ENCODE data around the gene SPR.

SPR gene

GRCh38 chr2:72914206-72914559 is 27.0 kb downstream of the SPR start:
- Histone ChIP-seq H3K9me3 (ENCODE audit: insufficient read depth, low read length, severe bottlenecking) (no peaks in the 10 kb centered on the region), H4K20me1 (ENCODE audit: insufficient read depth, low read length) (no peaks in the 10 kb centered on the region), H3K4me2 (ENCODE audit: insufficient read depth, low read length) (no peak overlapping the region), H2AFZ (ENCODE audit: low read depth, low read length) (no peak overlapping the region), H3K27me3 (ENCODE audit: insufficient read depth, low read length, poor library complexity) (peaks cover 12% of the 10 kb centered on the region), H3K79me2 (ENCODE audit: insufficient read depth, low read length) (no peaks in the 10 kb centered on the region), H3K9ac (ENCODE audit: low read depth, low read length) (no peak overlapping the region), H3K36me3 (ENCODE audit: insufficient read depth, low read length) (no peaks in the 10 kb centered on the region), H3K4me3 (ENCODE audit: low read depth in 1 of 2, low read length in 2 of 2) (no peak overlapping the region), H3K4me1 (ENCODE audit: insufficient read depth, low read length) (no peaks in the 10 kb centered on the region), H3K27ac (ENCODE audit: low read length) (no peak overlapping the region)
- ATAC-seq (ENCODE audit: insufficient read depth, low read depth): no peak
- TF ChIP-seq EZH2 (IDR thresholded peaks at IDR 0.05; ENCODE audit: borderline replicate concordance, low read depth, low read length, severe bottlenecking): no peak
- no peak for TF ChIP-seq CTCF (IDR thresholded peaks at IDR 0.05; ENCODE audit: borderline replicate concordance, extremely low read depth, low read length, poor library complexity, severe bottlenecking)
- no peak for DNase-seq

- TF ChIP-seq CTCF (IDR thresholded peaks at IDR 0.05; ENCODE audit: borderline replicate concordance, extremely low read depth, low read length, poor library complexity, severe bottlenecking) (no peak), EZH2 (IDR thresholded peaks at IDR 0.05; ENCODE audit: borderline replicate concordance, low read depth, low read length, severe bottlenecking) (no peak)
- Histone ChIP-seq H3K36me3 (ENCODE audit: insufficient read depth, low read length) (no peaks in the 10 kb centered on the region), H4K20me1 (ENCODE audit: insufficient read depth, low read length) (no peaks in the 10 kb centered on the region), H3K27ac (ENCODE audit: low read length) (no peak overlapping the region), H2AFZ (ENCODE audit: low read depth, low read length) (no peak overlapping the region), H3K4me2 (ENCODE audit: insufficient read depth, low read length) (no peak overlapping the region), H3K9me3 (ENCODE audit: insufficient read depth, low read length, severe bottlenecking) (no peaks in the 10 kb centered on the region), H3K79me2 (ENCODE audit: insufficient read depth, low read length) (no peaks in the 10 kb centered on the region), H3K27me3 (ENCODE audit: insufficient read depth, low read length, poor library complexity) (peaks cover 9% of the 10 kb centered on the region), H3K4me1 (ENCODE audit: insufficient read depth, low read length) (no peaks in the 10 kb centered on the region), H3K9ac (ENCODE audit: low read depth, low read length) (no peak overlapping the region), H3K4me3 (ENCODE audit: low read depth in 1 of 2, low read length in 2 of 2) (no peak overlapping the region)
- no peak for DNase-seq
- no peak for ATAC-seq (ENCODE audit: insufficient read depth, low read depth)
Measured at GRCh38 chr2:72914589-72915319, 27.5 kb downstream of the SPR start.

- no peaks in the 10 kb centered on the region for H3K79me2 ChIP-seq (ENCODE audit: insufficient read depth, low read length)
- no peak overlapping the region for H3K4me3 ChIP-seq (ENCODE audit: low read depth in 1 of 2, low read length in 2 of 2)
- H3K9me3 ChIP-seq (ENCODE audit: insufficient read depth, low read length, severe bottlenecking): no peaks in the 10 kb centered on the region
- no peaks in the 10 kb centered on the region for H3K4me1 ChIP-seq (ENCODE audit: insufficient read depth, low read length)
- no peak overlapping the region for H3K27ac ChIP-seq (ENCODE audit: low read length)
- no peaks in the 10 kb centered on the region for H4K20me1 ChIP-seq (ENCODE audit: insufficient read depth, low read length)
- no peak overlapping the region for H3K9ac ChIP-seq (ENCODE audit: low read depth, low read length)
- ATAC-seq (ENCODE audit: insufficient read depth, low read depth) (no peak), DNase-seq (no peak)
- no peak overlapping the region for H2AFZ ChIP-seq (ENCODE audit: low read depth, low read length)
- peaks cover 9% of the 10 kb centered on the region for H3K27me3 ChIP-seq (ENCODE audit: insufficient read depth, low read length, poor library complexity)
- no peaks in the 10 kb centered on the region for H3K36me3 ChIP-seq (ENCODE audit: insufficient read depth, low read length)
- TF ChIP-seq CTCF (IDR thresholded peaks at IDR 0.05; ENCODE audit: borderline replicate concordance, extremely low read depth, low read length, poor library complexity, severe bottlenecking): no peak
- TF ChIP-seq EZH2 (IDR thresholded peaks at IDR 0.05; ENCODE audit: borderline replicate concordance, low read depth, low read length, severe bottlenecking): no peak
- H3K4me2 ChIP-seq (ENCODE audit: insufficient read depth, low read length): no peak overlapping the region
Measured at GRCh38 chr2:72915320-72915906, 28.2 kb downstream of the SPR start.
